ENCODE results near the gene IGSF23.
"Not testable (repeated sequence)": the region's sequence is repeated elsewhere in the genome, so short reads cannot be mapped to it uniquely, and the experiment has no call there.

GRCh38 chr19:44670027-44670426 is 56.7 kb downstream of the IGSF23 start:
- not testable (repeated sequence) for TF ChIP-seq CTCF (conservative IDR thresholded peaks at IDR 0.05; ENCODE audit: low read depth, low read length); EZH2 (IDR thresholded peaks at IDR 0.05; ENCODE audit: borderline replicate concordance, low read depth, low read length, poor library complexity, severe bottlenecking)
